Erythroblast (primary cell): Measurements from ENCODE around the gene SOCS1.

Experiments used
- GATA1 ChIP-seq: IDR thresholded peaks from 2 replicates; pipeline ENCODE4 v1.6.1; 2011; ENCODE audit warnings: low read depth, mild to moderate bottlenecking, control low read depth, low read length, moderate library complexity
- POLR2A ChIP-seq: IDR thresholded peaks from 2 replicates; pipeline ENCODE4 v1.6.1; 2011; ENCODE audit warnings: mild to moderate bottlenecking, low read length

DNA sequence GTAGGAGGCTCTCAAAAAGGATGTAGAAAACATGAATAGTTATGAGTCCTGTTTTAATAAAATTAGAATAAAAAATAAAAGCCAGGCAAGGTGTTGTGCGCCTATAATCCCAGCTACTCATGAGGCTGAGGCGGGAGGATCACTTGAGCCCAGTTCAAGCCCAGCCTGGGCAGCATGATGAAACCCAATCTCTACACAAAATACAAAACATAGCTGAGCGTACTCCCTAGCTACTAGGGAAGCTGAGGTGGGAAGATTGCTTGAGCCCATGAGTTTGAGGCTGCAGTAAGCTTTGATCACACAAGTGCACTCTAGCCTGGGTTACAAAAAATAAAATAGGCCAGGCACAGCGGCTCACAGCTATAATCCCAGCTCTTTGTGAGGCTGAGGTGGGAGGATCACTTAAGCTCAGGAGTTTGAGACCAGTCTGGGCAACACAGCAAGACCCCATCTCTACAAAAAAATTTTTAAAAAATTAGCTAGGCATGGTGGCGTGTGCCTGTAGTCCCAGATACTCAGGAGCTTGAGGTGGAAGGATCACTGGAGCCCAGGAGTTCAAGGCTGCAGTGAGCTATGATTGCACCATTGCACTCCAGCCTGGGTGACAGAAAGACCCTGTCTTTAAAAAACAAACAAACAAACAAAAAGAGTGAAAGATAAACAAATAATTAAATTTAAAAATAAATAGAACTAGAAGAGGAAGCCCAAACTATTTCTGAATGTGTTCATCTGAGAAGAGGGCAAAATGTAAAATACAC, 42.3 kb upstream of the SOCS1 start:
- TF ChIP-seq POLR2A (no peak), GATA1 (no peak)
